HCT116 (cell line): ENCODE data around the gene TFIP11. TPM values are rescaled to one million over a fixed set of nuclear protein-coding genes. Genes with fewer than 3 reads are reported as not detected.

Experiments
- ATAC-seq: fragments of 200-7000 bp; cut with Tn5 transposase; 2 replicates; pipeline ENCODE4 v1.9.1; 2020; ENCODE audit warnings: mild to moderate bottlenecking, moderate library complexity
- BruUV-seq: library from RNA; stranded (reverse); fragments of 400-500 nt; replicated peaks from 2 replicates; lab custom pipeline; 2021; lab: Mats Ljungman, UMichigan
- CTCF ChIA-PET: fragments of 300-600 bp; sonication (Branson Sonifier 250); formaldehyde crosslinking; loops from one replicate; lab custom pipeline; 2021; ENCODE audit warnings: antibody characterized with exemption; lab: Charles Lee
- POLR2A ChIA-PET: fragments of 300-600, 350-600 bp; sonication (Branson Sonifier 250); formaldehyde crosslinking; loops from one replicate; lab custom pipeline; 2021; ENCODE audit warnings: antibody characterized with exemption; lab: Charles Lee
- RAD21 ChIA-PET, 2 experiments: fragments of 300-600 bp; sonication (Branson Sonifier 250); formaldehyde crosslinking; loops; one replicate each; lab custom pipeline; 2023; ENCODE audit warnings: low total read pairs in 2 of 2; ENCODE audit not compliant: uncharacterized antibody in 2 of 2, unreplicated experiment in 2 of 2, low non-redundant PET in 1 of 2; lab: Charles Lee
- DNase-seq: peaks from one replicate; pipeline ENCODE4 v3.0.0-alpha.2; 2010; ENCODE audit warnings: low read depth, low spot score
- H2AFZ ChIP-seq: fragments of 200-600 bp; shearing (Covaris generic), sonication (generic); 2 replicates; pipeline ENCODE4 v1.6.1; 2017; ENCODE audit warnings: low read depth, mixed run types, mixed read lengths, antibody characterized with exemption, low read length; ENCODE audit not compliant: poor library complexity, severe bottlenecking
- H3K27ac ChIP-seq: 2 replicates; pipeline ENCODE4 v1.5.1; 2012; ENCODE audit warnings: low read depth, low read length
- H3K27me3 ChIP-seq: fragments of 200-600 bp; sonication (generic); 2 replicates; pipeline ENCODE4 v1.6.1; 2016; ENCODE audit warnings: mixed run types, low read length, mixed read lengths; ENCODE audit not compliant: insufficient read depth
- H3K36me3 ChIP-seq, 2 experiments: fragments of 200-500 bp in 1 of 2; fragments of 200-600 bp in 1 of 2; sonication (Bioruptor generic) in 1 of 2; sonication (generic) in 1 of 2; 2 replicates each; pipeline versions ENCODE4 v1.5.1 to v1.6.1; 2014 to 2016; ENCODE audit warnings: low read length in 2 of 2, inconsistent platforms in 1 of 2, mixed read lengths in 1 of 2, mixed run types in 1 of 2; ENCODE audit not compliant: insufficient read depth in 2 of 2, control insufficient read depth in 1 of 2
- H3K4me1 ChIP-seq, 2 experiments: fragments of 200-600 bp in 1 of 2; sonication (generic) in 1 of 2; 2 replicates each; pipeline versions ENCODE4 v1.5.1 to v1.6.1; 2012 to 2017; ENCODE audit warnings: low read length in 2 of 2, inconsistent platforms in 1 of 2, mild to moderate bottlenecking in 1 of 2, mixed read lengths in 1 of 2, mixed run types in 1 of 2, moderate library complexity in 1 of 2; ENCODE audit not compliant: insufficient read depth in 2 of 2, control insufficient read depth in 1 of 2
- H3K4me2 ChIP-seq: fragments of 200-600 bp; sonication (generic); 2 replicates; pipeline ENCODE4 v1.6.1; 2017; ENCODE audit warnings: mixed run types, low read length, mixed read lengths
- H3K4me3 ChIP-seq, 2 experiments: fragments of 200-600 bp in 1 of 2; sonication (generic) in 1 of 2; replicated peaks in 1 of 2; 2 replicates each; pipeline ENCODE4 v1.5.1; 2011 to 2016; ENCODE audit warnings: low read length in 2 of 2, control low read depth in 1 of 2, low read depth in 1 of 2, mild to moderate bottlenecking in 1 of 2, mixed read lengths in 1 of 2, mixed run types in 1 of 2
- H3K79me2 ChIP-seq: fragments of 200-600 bp; sonication (generic); 2 replicates; pipeline ENCODE4 v1.6.1; 2017; ENCODE audit warnings: mild to moderate bottlenecking, mixed run types, low read length, moderate library complexity, mixed read lengths; ENCODE audit not compliant: insufficient read depth
- H3K9ac ChIP-seq: fragments of 200-600 bp; sonication (generic); 2 replicates; pipeline ENCODE4 v1.6.1; 2016; ENCODE audit warnings: low read length, mixed read lengths
- H3K9me2 ChIP-seq: fragments of 200-600 bp; sonication (generic), shearing (Covaris generic); 2 replicates; pipeline ENCODE4 v1.6.1; 2017; ENCODE audit warnings: mixed run types, mild to moderate bottlenecking, moderate library complexity; ENCODE audit not compliant: insufficient read depth
- H3K9me3 ChIP-seq, 2 experiments: fragments of 200-500 bp in 1 of 2; fragments of 200-600 bp in 1 of 2; sonication (Bioruptor generic) in 1 of 2; sonication (generic) in 1 of 2; 2 replicates each; pipeline ENCODE4 v1.6.1; 2014 to 2017; ENCODE audit warnings: low read length in 2 of 2, mixed read lengths in 2 of 2, inconsistent platforms in 1 of 2, low read depth in 1 of 2, mild to moderate bottlenecking in 1 of 2, mixed run types in 1 of 2, moderate library complexity in 1 of 2; ENCODE audit not compliant: control insufficient read depth in 1 of 2, insufficient read depth in 1 of 2
- H4K20me1 ChIP-seq: fragments of 200-600 bp; sonication (generic), shearing (Covaris generic); 2 replicates; pipeline ENCODE4 v1.6.1; 2017; ENCODE audit warnings: mixed run types, mild to moderate bottlenecking, moderate library complexity; ENCODE audit not compliant: insufficient read depth
- ATF3 ChIP-seq: IDR thresholded peaks from 2 replicates; pipeline ENCODE4 v1.6.1; 2012
- CEBPB ChIP-seq: IDR thresholded peaks from 2 replicates; pipeline ENCODE4 v1.6.1; 2012; ENCODE audit warnings: low read depth
- ELF1 ChIP-seq: IDR thresholded peaks from 2 replicates; pipeline ENCODE4 v1.6.1; 2012; ENCODE audit warnings: low read depth, borderline replicate concordance
- FOSL1 ChIP-seq: IDR thresholded peaks from 2 replicates; pipeline ENCODE4 v1.6.1; 2012; ENCODE audit warnings: low read depth
- SP1 ChIP-seq: IDR thresholded peaks from 2 replicates; pipeline ENCODE4 v1.6.1; 2012; ENCODE audit warnings: low read depth
- ZBTB33 ChIP-seq: IDR thresholded peaks from 2 replicates; pipeline ENCODE4 v1.6.1; 2011; ENCODE audit warnings: mild to moderate bottlenecking, low read length, moderate library complexity; ENCODE audit not compliant: insufficient replicate concordance; ENCODE audit errors: extremely low read depth
- intact Hi-C: fragments of 100-400 bp; cut with micrococcal nuclease; formaldehyde crosslinking; loops from 2 replicates; pipeline ENCODE4 v1.10.0; 2022
- total RNA-seq: library from RNA; stranded (reverse); gene quantifications from one replicate; pipeline ENCODE4 v1.2.1, GENCODE V29; 2021; ENCODE audit not compliant: unreplicated experiment
- TF ChIP-seq, protein P1 (sequence below), 3 experiments: fragments of 200-600 bp in 1 of 3; sonication (generic) in 1 of 3; IDR thresholded peaks in 2 of 3; conservative IDR thresholded peaks in 1 of 3; 2 replicates each; pipeline ENCODE4 v1.5.1; 2012 to 2017; ENCODE audit warnings: low read depth in 2 of 3, low read length in 2 of 3, antibody characterized with exemption in 1 of 3, borderline replicate concordance in 1 of 3, control low read depth in 1 of 3, mild to moderate bottlenecking in 1 of 3, mixed read lengths in 1 of 3, mixed run types in 1 of 3, moderate library complexity in 1 of 3; ENCODE audit not compliant: insufficient read depth in 1 of 3
- TF ChIP-seq, protein P2 (sequence below): IDR thresholded peaks from 2 replicates; pipeline ENCODE4 v1.6.1; 2012; ENCODE audit warnings: low read depth

Gene TFIP11
- total RNA-seq, 1 experiment from 2014 or later = 28.1 TPM

GRCh38 chr22:26535603-26535908, 23.3 kb upstream of the TFIP11 start:
- intact Hi-C loops = no loop called here
- Histone ChIP-seq H3K4me1 (no peaks in the 10 kb centered on the region), H3K27ac (no peak overlapping the region)
- ATAC-seq = no peak
- TF ChIP-seq SP1 (no peak), FOSL1 (no peak), ZBTB33 (no peak)
- TF ChIP-seq, all 23 proteins: peak for 0
- H3K4me2 ChIP-seq = no peak overlapping the region
- no peaks in the 10 kb centered on the region for H3K9me3 ChIP-seq
- no peaks in the 10 kb centered on the region for H4K20me1 ChIP-seq
- H3K27me3 ChIP-seq = no peaks in the 10 kb centered on the region
- no peak overlapping the region for H3K9ac ChIP-seq
- no peaks in the 10 kb centered on the region for H3K9me2 ChIP-seq
- no peak overlapping the region for H3K4me3 ChIP-seq
- RAD21 ChIA-PET = no interaction called here
- BruUV-seq = no TSS peak
- H2AFZ ChIP-seq = no peak overlapping the region
- peaks cover 0 to 2% of the 10 kb centered on the region in 2 experiments; a peak in 2 of 4 replicates for H3K36me3 ChIP-seq
- POLR2A ChIA-PET = no interaction called here
- no peaks in the 10 kb centered on the region for H3K79me2 ChIP-seq
- no peak for DNase-seq
- CTCF ChIA-PET = no interaction called here

GRCh38 chr22:26534874-26535602, 22.8 kb upstream of the TFIP11 start:
- H3K27ac ChIP-seq = no peak overlapping the region
- intact Hi-C loops = no loop called here
- ChIA-PET RAD21 (no interaction called here), POLR2A (no interaction called here), CTCF (no interaction called here)
- H3K4me2 ChIP-seq = no peak overlapping the region
- H3K27me3 ChIP-seq = no peaks in the 10 kb centered on the region
- DNase-seq (no peak), ATAC-seq (no peak)
- H4K20me1 ChIP-seq = no peaks in the 10 kb centered on the region
- no peak overlapping the region for H2AFZ ChIP-seq
- no TSS peak for BruUV-seq
- no peaks in the 10 kb centered on the region for H3K9me3 ChIP-seq
- H3K4me1 ChIP-seq = no peaks in the 10 kb centered on the region
- no peaks in the 10 kb centered on the region for H3K9me2 ChIP-seq
- no peaks in the 10 kb centered on the region for H3K79me2 ChIP-seq
- no peak overlapping the region for H3K9ac ChIP-seq
- no peak overlapping the region for H3K4me3 ChIP-seq
- peaks cover 0 to 2% of the 10 kb centered on the region in 2 experiments; a peak in 2 of 4 replicates for H3K36me3 ChIP-seq
- TF ChIP-seq FOSL1 (no peak), CEBPB (no peak), ATF3 (no peak), ELF1 (no peak)
- TF ChIP-seq, protein P1, sequence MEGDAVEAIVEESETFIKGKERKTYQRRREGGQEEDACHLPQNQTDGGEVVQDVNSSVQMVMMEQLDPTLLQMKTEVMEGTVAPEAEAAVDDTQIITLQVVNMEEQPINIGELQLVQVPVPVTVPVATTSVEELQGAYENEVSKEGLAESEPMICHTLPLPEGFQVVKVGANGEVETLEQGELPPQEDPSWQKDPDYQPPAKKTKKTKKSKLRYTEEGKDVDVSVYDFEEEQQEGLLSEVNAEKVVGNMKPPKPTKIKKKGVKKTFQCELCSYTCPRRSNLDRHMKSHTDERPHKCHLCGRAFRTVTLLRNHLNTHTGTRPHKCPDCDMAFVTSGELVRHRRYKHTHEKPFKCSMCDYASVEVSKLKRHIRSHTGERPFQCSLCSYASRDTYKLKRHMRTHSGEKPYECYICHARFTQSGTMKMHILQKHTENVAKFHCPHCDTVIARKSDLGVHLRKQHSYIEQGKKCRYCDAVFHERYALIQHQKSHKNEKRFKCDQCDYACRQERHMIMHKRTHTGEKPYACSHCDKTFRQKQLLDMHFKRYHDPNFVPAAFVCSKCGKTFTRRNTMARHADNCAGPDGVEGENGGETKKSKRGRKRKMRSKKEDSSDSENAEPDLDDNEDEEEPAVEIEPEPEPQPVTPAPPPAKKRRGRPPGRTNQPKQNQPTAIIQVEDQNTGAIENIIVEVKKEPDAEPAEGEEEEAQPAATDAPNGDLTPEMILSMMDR (IDR thresholded peaks at IDR 0.05 in 2 of 3, conservative IDR thresholded peaks at IDR 0.05 in 1 of 3; ENCODE audit: borderline replicate concordance in 1 of 3, insufficient read depth in 1 of 3, low read depth in 2 of 3, low read length in 2 of 3) = no peak
- TF ChIP-seq, protein P2, sequence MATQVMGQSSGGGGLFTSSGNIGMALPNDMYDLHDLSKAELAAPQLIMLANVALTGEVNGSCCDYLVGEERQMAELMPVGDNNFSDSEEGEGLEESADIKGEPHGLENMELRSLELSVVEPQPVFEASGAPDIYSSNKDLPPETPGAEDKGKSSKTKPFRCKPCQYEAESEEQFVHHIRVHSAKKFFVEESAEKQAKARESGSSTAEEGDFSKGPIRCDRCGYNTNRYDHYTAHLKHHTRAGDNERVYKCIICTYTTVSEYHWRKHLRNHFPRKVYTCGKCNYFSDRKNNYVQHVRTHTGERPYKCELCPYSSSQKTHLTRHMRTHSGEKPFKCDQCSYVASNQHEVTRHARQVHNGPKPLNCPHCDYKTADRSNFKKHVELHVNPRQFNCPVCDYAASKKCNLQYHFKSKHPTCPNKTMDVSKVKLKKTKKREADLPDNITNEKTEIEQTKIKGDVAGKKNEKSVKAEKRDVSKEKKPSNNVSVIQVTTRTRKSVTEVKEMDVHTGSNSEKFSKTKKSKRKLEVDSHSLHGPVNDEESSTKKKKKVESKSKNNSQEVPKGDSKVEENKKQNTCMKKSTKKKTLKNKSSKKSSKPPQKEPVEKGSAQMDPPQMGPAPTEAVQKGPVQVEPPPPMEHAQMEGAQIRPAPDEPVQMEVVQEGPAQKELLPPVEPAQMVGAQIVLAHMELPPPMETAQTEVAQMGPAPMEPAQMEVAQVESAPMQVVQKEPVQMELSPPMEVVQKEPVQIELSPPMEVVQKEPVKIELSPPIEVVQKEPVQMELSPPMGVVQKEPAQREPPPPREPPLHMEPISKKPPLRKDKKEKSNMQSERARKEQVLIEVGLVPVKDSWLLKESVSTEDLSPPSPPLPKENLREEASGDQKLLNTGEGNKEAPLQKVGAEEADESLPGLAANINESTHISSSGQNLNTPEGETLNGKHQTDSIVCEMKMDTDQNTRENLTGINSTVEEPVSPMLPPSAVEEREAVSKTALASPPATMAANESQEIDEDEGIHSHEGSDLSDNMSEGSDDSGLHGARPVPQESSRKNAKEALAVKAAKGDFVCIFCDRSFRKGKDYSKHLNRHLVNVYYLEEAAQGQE = no peak
